Stimulated activated CD4-positive, alpha-beta T cell treated with anti-CD3 and anti-CD28 coated beads, Interleukin-2, amount 100 ng/mL, for 24 hours (primary cell): Measurements from ENCODE around the gene EHD3.

Source experiments
- DNase-seq, 2 donors: peaks; one replicate each; pipeline ENCODE4 v3.0.0-alpha.2; 2020

Gene EHD3

DNA sequence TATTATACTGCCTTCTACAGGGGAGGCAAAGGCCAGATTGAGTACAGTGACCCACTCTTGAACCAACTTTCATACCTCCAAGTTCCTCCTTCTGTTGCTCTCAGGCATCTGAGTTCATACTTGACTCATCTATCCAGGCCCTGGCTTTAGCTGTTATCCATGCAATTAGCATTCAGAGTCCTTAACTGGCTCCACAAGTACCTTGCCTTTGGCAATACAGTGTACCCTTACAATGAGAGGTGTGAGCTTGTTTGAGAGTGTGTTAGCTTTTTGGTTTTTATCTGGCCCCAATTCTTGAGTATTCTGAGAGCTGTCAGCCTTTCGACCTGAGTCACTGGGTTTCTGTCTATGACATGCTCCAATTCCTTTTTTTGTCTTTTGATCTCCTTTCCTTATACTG, 60.2 kb downstream of the EHD3 start:
- no peak for DNase-seq

DNA sequence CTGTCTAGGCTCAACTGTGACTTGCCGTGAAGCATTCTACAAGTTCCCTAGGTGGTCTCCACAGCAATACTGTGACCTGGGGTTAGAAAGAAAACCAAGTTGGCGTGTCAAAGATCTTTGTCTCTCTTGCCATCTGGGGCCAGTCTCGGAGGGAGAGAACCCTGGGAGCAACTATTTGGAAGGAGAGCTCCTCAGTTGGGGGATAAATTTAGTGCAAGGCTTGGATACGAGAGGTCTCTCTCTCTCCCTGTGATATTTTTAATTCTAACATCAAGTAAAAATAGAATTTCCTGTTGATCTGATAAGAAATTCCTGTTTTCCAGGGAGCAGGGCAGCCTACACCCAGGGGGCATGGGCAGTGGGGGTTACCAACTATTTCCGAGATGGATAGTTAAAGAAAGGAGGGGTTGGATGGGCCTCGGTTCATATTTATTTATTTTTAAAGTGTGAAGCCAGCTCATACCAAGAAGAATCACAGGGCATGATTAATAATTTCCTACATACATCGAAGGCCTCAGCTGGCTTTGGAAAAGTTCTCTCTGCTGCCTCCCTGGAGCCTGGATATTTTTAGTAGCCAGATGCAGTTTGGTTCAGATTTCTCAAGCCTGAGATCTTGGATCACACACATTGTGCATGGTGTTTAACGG, 62.8 kb downstream of the EHD3 start:
- no peak for DNase-seq

GRCh38 chr2:31297751-31298150, 63.8 kb downstream of the EHD3 start:
- no peak for DNase-seq

DNA sequence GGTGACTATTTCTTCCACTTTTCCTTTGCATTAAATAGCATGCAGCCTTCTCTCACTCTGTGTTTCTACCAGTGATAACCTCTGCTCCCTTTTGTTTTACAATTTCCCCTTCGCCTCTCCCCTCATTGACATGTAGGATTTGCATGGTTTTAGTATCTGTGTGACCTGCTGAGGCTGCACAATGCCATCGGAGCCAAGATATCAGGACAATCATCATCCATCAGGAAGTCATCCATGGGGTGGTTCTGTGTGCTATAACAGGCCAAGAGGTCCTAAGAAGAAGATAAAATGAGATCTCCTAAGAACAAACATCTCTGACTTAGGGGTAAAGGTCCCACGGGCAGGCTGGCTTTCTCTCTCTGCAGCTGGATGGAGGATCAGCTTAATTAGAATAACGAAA, 65.6 kb downstream of the EHD3 start:
- no peak for DNase-seq

- no peak for DNase-seq
Measured at GRCh38 chr2:31300309-31300708, 66.4 kb downstream of the EHD3 start.

DNA sequence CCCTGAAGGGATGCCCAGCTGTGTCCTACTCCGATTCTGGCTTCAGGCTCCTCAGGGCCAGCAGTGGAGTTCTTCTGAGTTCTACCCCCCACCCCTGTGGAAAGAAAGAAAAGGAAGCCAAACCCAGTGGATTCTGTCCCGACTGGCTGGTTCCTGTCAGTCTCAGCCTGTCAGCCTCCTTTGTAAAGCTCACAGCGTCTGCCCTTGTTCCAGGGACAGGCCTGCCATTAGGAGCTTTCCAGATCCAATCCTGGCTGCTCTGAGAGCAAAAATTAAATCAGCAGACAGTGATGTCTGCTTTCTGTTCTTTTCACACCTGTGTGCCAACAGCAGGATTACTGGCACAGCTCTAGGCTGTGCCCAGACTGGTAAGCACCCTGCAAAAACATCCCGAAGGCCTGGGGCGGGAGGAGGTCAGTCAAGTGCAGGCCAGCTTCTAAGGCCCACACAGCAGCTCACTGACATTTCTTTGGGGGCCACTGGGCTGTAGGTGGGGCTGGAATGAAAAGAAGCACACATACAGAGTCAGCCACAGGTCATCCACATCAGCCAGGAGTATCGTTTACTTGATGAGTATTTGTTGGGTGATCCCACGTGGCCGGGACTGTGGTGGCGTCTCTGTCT, 69.1 kb downstream of the EHD3 start:
- no peak for DNase-seq

DNA sequence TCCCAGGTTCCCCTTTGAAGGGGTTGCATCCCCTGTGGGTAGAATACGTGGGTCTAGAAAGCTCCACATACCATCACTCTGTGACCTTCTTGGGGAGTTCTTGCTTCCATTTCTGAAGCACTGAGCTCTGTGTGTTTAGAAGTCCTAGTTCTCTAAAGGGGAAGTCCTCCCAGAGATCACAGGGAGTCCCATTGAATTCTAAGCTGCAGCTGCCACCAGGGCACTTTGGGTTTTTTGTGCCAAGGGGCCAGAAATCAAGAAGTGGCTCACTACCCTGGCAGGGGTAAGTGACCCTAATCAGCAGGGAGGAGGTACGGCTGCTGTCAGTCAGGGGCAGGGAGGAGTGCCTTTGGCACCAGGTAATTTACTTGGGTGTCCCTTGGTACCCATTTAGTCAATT, 70.9 kb downstream of the EHD3 start:
- no peak for DNase-seq

DNA sequence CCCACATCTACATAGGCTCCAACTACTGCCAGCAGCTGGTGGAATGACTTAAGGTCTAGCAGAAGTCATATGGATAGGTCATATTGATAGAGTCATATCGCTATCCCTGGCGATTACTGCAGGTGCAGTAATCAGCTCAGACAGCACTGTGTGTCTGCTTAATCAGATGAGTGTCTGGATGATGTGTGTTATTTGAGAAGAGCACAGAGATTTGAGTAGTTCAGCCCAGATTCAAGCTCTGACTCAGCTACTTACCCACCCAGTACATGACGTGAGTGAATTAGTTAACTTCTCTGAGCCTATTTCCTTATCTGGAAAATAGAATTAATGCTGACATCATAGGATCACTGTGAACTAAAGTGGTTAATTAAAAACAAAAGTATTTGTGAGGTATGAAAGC, 78.9 kb downstream of the EHD3 start:
- no peak for DNase-seq

DNA sequence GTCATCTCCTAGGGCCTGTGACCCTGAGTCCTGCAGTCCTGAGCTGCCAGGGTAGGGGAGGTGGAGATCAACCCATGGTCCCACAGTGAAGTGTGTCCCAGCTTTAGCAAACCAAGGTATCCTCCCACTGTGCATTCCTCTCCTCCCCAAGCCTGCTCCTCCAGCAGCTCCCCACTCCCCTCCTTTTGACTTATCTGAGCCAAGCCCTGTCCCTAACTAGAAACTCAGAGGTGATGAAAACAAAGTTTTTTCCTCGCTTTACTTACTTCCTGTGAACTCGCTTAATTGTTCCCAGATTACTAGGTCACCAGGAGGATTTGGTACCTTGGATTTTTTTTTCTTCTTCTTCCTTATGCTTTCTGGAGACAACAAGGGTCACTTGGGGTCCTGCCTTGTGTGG, 80.8 kb downstream of the EHD3 start:
- no peak for DNase-seq

DNA sequence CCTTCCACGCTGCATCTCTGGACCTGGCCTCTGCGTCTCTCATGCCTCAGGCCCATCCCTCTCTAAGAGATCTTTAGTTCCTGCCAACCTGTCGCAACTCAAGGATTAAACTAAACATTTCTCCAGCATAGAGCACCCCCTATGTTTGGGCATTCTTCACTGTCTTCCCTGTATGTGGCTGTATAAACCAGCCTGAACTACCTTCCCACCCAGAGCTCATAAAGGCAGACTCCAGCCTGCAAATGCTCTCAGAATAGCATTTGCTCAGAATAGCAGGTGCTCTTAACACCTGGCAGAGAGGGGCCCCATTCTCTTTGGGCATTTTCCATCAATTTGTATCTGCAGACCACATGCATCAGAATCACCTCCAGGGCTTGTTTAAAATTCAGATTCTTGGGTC, 83.4 kb downstream of the EHD3 start:
- no peak for DNase-seq

DNA sequence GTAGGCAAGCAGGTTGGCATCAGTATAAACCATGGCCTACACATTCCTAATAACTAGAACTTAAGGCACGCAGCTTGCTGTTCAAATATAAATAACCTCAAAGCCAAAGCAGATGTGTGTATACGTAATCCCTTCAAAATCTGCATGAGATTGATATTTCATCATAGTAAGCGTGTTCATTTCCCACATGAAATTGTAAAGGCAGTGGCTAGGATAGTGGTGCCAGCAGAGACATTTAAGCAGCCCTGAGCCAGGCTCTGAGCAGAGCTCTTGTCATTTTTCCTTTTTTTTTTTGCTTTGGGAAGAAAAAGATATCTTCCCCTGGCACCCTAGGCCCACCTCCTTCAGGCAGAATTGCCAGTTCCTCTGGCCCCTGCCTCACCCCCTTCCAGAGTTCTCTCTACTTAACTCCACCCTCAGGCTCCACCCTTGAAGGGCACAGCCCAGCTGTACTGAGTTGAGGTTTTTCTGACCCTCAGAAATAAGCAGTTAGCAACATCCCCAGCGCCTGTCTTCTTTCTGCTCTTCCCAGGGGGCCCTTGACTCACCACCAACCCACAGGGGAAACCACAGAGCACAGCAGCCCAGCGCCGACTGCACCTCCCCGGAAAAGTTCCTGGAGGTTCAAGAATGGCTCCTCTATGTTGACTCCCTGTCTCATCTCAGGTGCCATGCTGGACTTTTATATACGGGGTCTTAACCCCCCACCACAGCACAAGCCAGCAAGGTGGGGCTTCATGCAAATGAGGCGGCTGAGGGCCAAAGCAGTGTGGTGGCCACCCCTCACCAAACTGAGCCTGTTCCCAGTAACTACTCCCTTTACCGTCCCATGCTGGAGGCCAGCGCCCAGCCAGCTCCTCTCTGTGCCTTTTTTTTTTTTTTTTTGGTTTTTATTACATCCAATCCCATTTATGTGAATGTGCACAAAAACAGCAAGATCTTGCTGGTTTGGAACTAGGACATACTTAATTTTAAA, 84.7 kb downstream of the EHD3 start:
- DNase-seq = peak; percentile 44 to 53
